A673 (cell line): ENCODE results near the gene AARS2. TPM values are rescaled to one million over a fixed set of nuclear protein-coding genes. Genes with fewer than 3 reads are reported as not detected.

ENCODE experiments used
- BruUV-seq: library from RNA; stranded (reverse); fragments of 400-500 nt; replicated peaks from 2 replicates; lab custom pipeline; 2021; lab: Mats Ljungman, UMichigan
- CTCF ChIA-PET: fragments of 300-600 bp; sonication (Branson Sonifier 250); formaldehyde crosslinking; loops from one replicate; lab custom pipeline; 2022; ENCODE audit warnings: antibody characterized with exemption; lab: Charles Lee
- POLR2A ChIA-PET: fragments of 300-600 bp; sonication (Branson Sonifier 250); formaldehyde crosslinking; loops from one replicate; lab custom pipeline; 2022; ENCODE audit warnings: antibody characterized with exemption; ENCODE audit not compliant: low non-redundant PET; lab: Charles Lee
- DNase-seq: peaks from one replicate; pipeline ENCODE4 v3.0.0-alpha.2; 2015; ENCODE audit warnings: low spot score
- H3K27ac ChIP-seq: fragments of 200-600 bp; sonication (generic); 2 replicates; pipeline ENCODE4 v1.5.1; 2016; ENCODE audit warnings: mixed run types, low read depth, mild to moderate bottlenecking, mixed read lengths, antibody characterized with exemption, low read length; ENCODE audit not compliant: poor library complexity, severe bottlenecking
- H3K27me3 ChIP-seq: fragments of 200-600 bp; sonication (generic); replicated peaks from 2 replicates; pipeline ENCODE4 v1.6.1; 2017; ENCODE audit warnings: mixed run types, low read depth, mild to moderate bottlenecking, mixed read lengths, antibody characterized with exemption, low read length; ENCODE audit not compliant: insufficient read depth, poor library complexity
- H3K36me3 ChIP-seq: fragments of 200-600 bp; sonication (generic); 2 replicates; pipeline ENCODE4 v1.6.1; 2016; ENCODE audit warnings: mixed run types, mild to moderate bottlenecking, mixed read lengths, antibody characterized with exemption, low read length; ENCODE audit not compliant: insufficient read depth, poor library complexity, severe bottlenecking
- H3K4me1 ChIP-seq: fragments of 200-600 bp; sonication (generic); 2 replicates; pipeline ENCODE4 v1.6.1; 2017; ENCODE audit warnings: mixed run types, mild to moderate bottlenecking, mixed read lengths, antibody characterized with exemption, low read length; ENCODE audit not compliant: insufficient read depth, poor library complexity, severe bottlenecking
- H3K4me3 ChIP-seq: fragments of 200-600 bp; sonication (generic); 2 replicates; pipeline ENCODE4 v1.5.1; 2016; ENCODE audit warnings: low read depth, mixed run types, mild to moderate bottlenecking, mixed read lengths, low read length; ENCODE audit not compliant: poor library complexity, severe bottlenecking
- H3K9me3 ChIP-seq: fragments of 200-600 bp; sonication (generic); 2 replicates; pipeline ENCODE4 v1.6.1; 2016; ENCODE audit warnings: mixed run types, low read depth, mild to moderate bottlenecking, mixed read lengths, antibody characterized with exemption, low read length; ENCODE audit not compliant: poor library complexity, severe bottlenecking
- CTCF ChIP-seq: fragments of 300-800, 200-600 bp; sonication (generic); conservative IDR thresholded peaks from 2 replicates; pipeline ENCODE4 v1.5.1; 2017; ENCODE audit warnings: low read depth, mild to moderate bottlenecking, antibody characterized with exemption, low read length, moderate library complexity, mixed read lengths
- EZH2 ChIP-seq: fragments of 200-600 bp; sonication (generic); IDR thresholded peaks from 2 replicates; pipeline ENCODE4 v1.6.1; 2017; ENCODE audit warnings: borderline replicate concordance, low read depth, mild to moderate bottlenecking, mixed read lengths, antibody characterized with exemption, low read length; ENCODE audit not compliant: poor library complexity, severe bottlenecking
- intact Hi-C: fragments of 100-400 bp; cut with micrococcal nuclease; formaldehyde crosslinking; loops from one replicate; pipeline ENCODE4 v1.10.0; 2022; ENCODE audit not compliant: unreplicated experiment
- total RNA-seq: library from RNA; stranded (reverse); gene quantifications from 2 replicates; pipeline ENCODE4 v1.2.3, GENCODE V29; 2021

Gene AARS2
- total RNA-seq, 1 experiment from 2014 or later = 25.0 TPM

- peaks cover 10% of the 10 kb centered on the region for H3K4me1 ChIP-seq
- peak overlapping the region; percentile 99 for H3K4me3 ChIP-seq
- H3K36me3 ChIP-seq = peaks cover 26% of the 10 kb centered on the region
- POLR2A ChIA-PET = interaction anchor here (0.8 kb wide), 1 partner anchor 11 kb away, joined by 3 read pairs; the partner anchor contains the start of gene HSP90AB1
- DNase-seq = no peak
- H3K27ac ChIP-seq = peak overlapping the region; percentile 90
- intact Hi-C loops = no loop called here
- H3K9me3 ChIP-seq = no peaks in the 10 kb centered on the region
- TF ChIP-seq EZH2 (no peak), CTCF (no peak)
- CTCF ChIA-PET = no interaction called here
- H3K27me3 ChIP-seq = no peaks in the 10 kb centered on the region
- BruUV-seq = no TSS peak
Observed at GRCh38 chr6:44257753-44258324, 55.3 kb downstream of the AARS2 start.

GRCh38 chr6:44257025-44257752, 56.0 kb downstream of the AARS2 start, which contains the start of gene SLC35B2:
TSS of gene SLC35B2 (minus strand) at chr6:44257528. CDS start at chr6:44257410, 118 bp downstream.
- Histone ChIP-seq H3K9me3 (no peaks in the 10 kb centered on the region), H3K27me3 (no peaks in the 10 kb centered on the region), H3K4me1 (peaks cover 10% of the 10 kb centered on the region), H3K27ac (peak within 1 kb of the TSS; percentile 90), H3K4me3 (peak within 1 kb of the TSS; percentile 99), H3K36me3 (peaks cover 32% of the 10 kb centered on the region)
- peak; percentile 82 for DNase-seq
- ChIA-PET POLR2A (interaction anchor here (0.5 to 0.9 kb wide), 4 partner anchors 10 to 487 kb away, joined by 3 to 8 read pairs (median 4); partner anchors contain the start of genes HSP90AB1, TMEM151B and VEGFA), CTCF (interaction anchor here (0.5 to 1.1 kb wide), 4 partner anchors 10 to 130 kb away, joined by 3 to 9 read pairs (median 4); partner anchors contain the start of genes HSP90AB1, MRPL14 and TMEM63B)
- intact Hi-C loops = no loop called here
- no TSS peak for BruUV-seq
- TF ChIP-seq EZH2 (no peak), CTCF (peak; percentile 59)

DNA sequence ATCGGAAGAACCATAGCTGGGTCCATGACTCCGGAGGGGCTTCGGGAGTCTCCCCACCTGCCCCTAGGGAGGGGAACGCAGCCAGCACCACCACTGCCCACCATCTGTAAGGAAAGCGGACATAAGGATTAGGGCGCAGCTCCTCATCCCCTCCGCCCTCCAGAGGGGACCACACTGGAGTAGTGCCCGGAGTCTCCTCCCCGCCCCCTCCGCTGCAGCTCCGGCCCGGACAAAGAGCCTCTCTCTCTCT, 56.4 kb downstream of the AARS2 start:
- POLR2A ChIA-PET = interaction anchor here (0.5 to 0.9 kb wide), 3 partner anchors 10 to 486 kb away, joined by 3 to 8 read pairs (median 6); partner anchors contain the start of genes HSP90AB1, TMEM151B and VEGFA
- BruUV-seq = no TSS peak
- intact Hi-C loops = no loop called here

More for the DNA sequence above, 56.4 kb downstream of the AARS2 start:
- H3K36me3 ChIP-seq = peaks cover 37% of the 10 kb centered on the region
- peaks cover 10% of the 10 kb centered on the region for H3K4me1 ChIP-seq
- peak overlapping the region; percentile 99 for H3K4me3 ChIP-seq
- H3K27me3 ChIP-seq = no peaks in the 10 kb centered on the region
- no peak for TF ChIP-seq EZH2
- no peak for TF ChIP-seq CTCF
- CTCF ChIA-PET = interaction anchor here (0.5 to 1.1 kb wide), 4 partner anchors 10 to 129 kb away, joined by 3 to 9 read pairs (median 4); partner anchors contain the start of genes HSP90AB1, MRPL14 and TMEM63B
- no peak for DNase-seq
- H3K9me3 ChIP-seq = no peaks in the 10 kb centered on the region
- H3K27ac ChIP-seq = peak overlapping the region; percentile 90
